NCI-H82 treated with DMSO at 0.1 percent for 48 hours (cell line): ENCODE data around the gene JAZF1.

Experiments
- DNase-seq: peaks from one replicate; lab custom pipeline; 2025; ENCODE audit not compliant: unreplicated experiment; lab: John Stamatoyannopoulos, UW

JAZF1 gene

GRCh38 chr7:28054531-28055160 lies 125.9 kb downstream of the JAZF1 start:
- DNase-seq = no peak

- DNase-seq = no peak
These were observed 127.7 kb downstream of the JAZF1 start for GRCh38 chr7:28052933-28053332.

- no peak for DNase-seq
These were observed 131.9 kb downstream of the JAZF1 start for GRCh38 chr7:28048694-28049093.

- no peak for DNase-seq
These were observed 134.6 kb downstream of the JAZF1 start for GRCh38 chr7:28046035-28046434.

- no peak for DNase-seq
These were observed 135.0 kb downstream of the JAZF1 start for GRCh38 chr7:28045592-28045991.

- no peak for DNase-seq
These were observed 135.8 kb downstream of the JAZF1 start for GRCh38 chr7:28044825-28045224.

GRCh38 chr7:28042721-28043120 lies 137.9 kb downstream of the JAZF1 start:
- DNase-seq = no peak

- no peak for DNase-seq
These were observed 138.9 kb downstream of the JAZF1 start for GRCh38 chr7:28041508-28042314.

- no peak for DNase-seq
These were observed 142.3 kb downstream of the JAZF1 start for GRCh38 chr7:28038175-28038797.

- DNase-seq = no peak
These were observed 143.2 kb downstream of the JAZF1 start for GRCh38 chr7:28037220-28038010.

- DNase-seq = no peak
These were observed 143.9 kb downstream of the JAZF1 start for GRCh38 chr7:28036696-28037095.

GRCh38 chr7:28033386-28033785 lies 147.2 kb downstream of the JAZF1 start:
- DNase-seq = no peak

- DNase-seq = no peak
These were observed 147.7 kb downstream of the JAZF1 start for GRCh38 chr7:28032738-28033380.

GRCh38 chr7:28029051-28029450 lies 151.5 kb downstream of the JAZF1 start:
- DNase-seq = no peak

GRCh38 chr7:28028471-28028870 lies 152.1 kb downstream of the JAZF1 start:
- no peak for DNase-seq

GRCh38 chr7:28026237-28026636 lies 154.4 kb downstream of the JAZF1 start:
- no peak for DNase-seq

GRCh38 chr7:28024786-28025334 lies 155.7 kb downstream of the JAZF1 start:
- DNase-seq = no peak

GRCh38 chr7:28020302-28020940 lies 160.2 kb downstream of the JAZF1 start:
- peak; percentile 72 for DNase-seq

- no peak for DNase-seq
These were observed 161.6 kb downstream of the JAZF1 start for GRCh38 chr7:28018856-28019465.

GRCh38 chr7:28018446-28018845 lies 162.1 kb downstream of the JAZF1 start:
- no peak for DNase-seq
